LNCaP clone FGC (cell line): ENCODE results near the gene GJB3.

Experiments
- DNase-seq: peaks from one replicate; pipeline ENCODE4 v3.0.0-alpha.2; 2011; ENCODE audit warnings: low read depth
- H3K4me3 ChIP-seq: 2 replicates; pipeline ENCODE4 v1.5.1; 2011; ENCODE audit warnings: mild to moderate bottlenecking, low read depth, low read length, control low read depth
- CTCF ChIP-seq: IDR thresholded peaks from 2 replicates; pipeline ENCODE4 v1.5.1; 2012; ENCODE audit warnings: mild to moderate bottlenecking; ENCODE audit not compliant: control insufficient read depth, insufficient read depth; ENCODE audit errors: extremely low read depth

GJB3 gene

GRCh38 chr1:34750610-34751009, 30.4 kb upstream of the GJB3 start:
- TF ChIP-seq CTCF = no peak
- no peak for DNase-seq
- H3K4me3 ChIP-seq = no peak overlapping the region

GRCh38 chr1:34753163-34753562, 27.9 kb upstream of the GJB3 start:
- no peak for DNase-seq
- peak; percentile 35; the same call in 1 of the 2 replicates for TF ChIP-seq CTCF
- H3K4me3 ChIP-seq = no peak overlapping the region

- no peak for DNase-seq
- no peak within 1 kb of the TSS for H3K4me3 ChIP-seq
- no peak for TF ChIP-seq CTCF
These were observed 25.9 kb upstream of the GJB3 start, which contains the start of gene GJB5 for GRCh38 chr1:34754964-34755637. GJB5 (plus strand) TSS chr1:34755047; CDS start chr1:34757331, 2,284 bp downstream.

GRCh38 chr1:34755961-34756360, 25.1 kb upstream of the GJB3 start:
- no peak for DNase-seq
- no peak overlapping the region for H3K4me3 ChIP-seq
- TF ChIP-seq CTCF = no peak

- no peak for TF ChIP-seq CTCF
- H3K4me3 ChIP-seq = no peak overlapping the region
- no peak for DNase-seq
These were observed 23.6 kb upstream of the GJB3 start for GRCh38 chr1:34757386-34757785.

- TF ChIP-seq CTCF = no peak
- no peak overlapping the region for H3K4me3 ChIP-seq
- DNase-seq = no peak
These were observed 22.3 kb upstream of the GJB3 start for GRCh38 chr1:34758751-34759150.

GRCh38 chr1:34759503-34760357, 21.3 kb upstream of the GJB3 start, which contains the start of gene GJB4:
GJB4 (plus strand) TSS chr1:34759740; CDS start chr1:34761255, 1,515 bp downstream.
- H3K4me3 ChIP-seq = no peak within 1 kb of the TSS
- DNase-seq = no peak
- no peak for TF ChIP-seq CTCF
